Kidney (tissue), 14 donors: ENCODE results near the gene FNTB. TPM values are rescaled to one million over a fixed set of nuclear protein-coding genes. Genes with fewer than 3 reads are reported as not detected.

Experiments used
- DNase-seq, 5 donors: peaks; one replicate each; pipeline ENCODE4 v3.0.0-alpha.2; 2013 to 2020
- FAIRE-seq: peaks from 2 replicates; lab custom pipeline; 2012; peaks lifted over from hg19 to GRCh38; lab: Jason Lieb, UNC
- H3K27ac ChIP-seq, 2 donors: one replicate each; pipeline ENCODE4 v1.7.0; 2013; ENCODE audit warnings: low read depth in 2 of 2, low read length in 2 of 2, inconsistent platforms in 1 of 2
- H3K27me3 ChIP-seq: one replicate; pipeline ENCODE4 v1.7.1; 2013; ENCODE audit warnings: low read length, inconsistent platforms; ENCODE audit not compliant: control insufficient read depth, insufficient read depth
- H3K36me3 ChIP-seq, 3 donors: one replicate each; pipeline versions ENCODE4 v1.7.0 to v1.7.1; 2013; ENCODE audit warnings: low read length in 3 of 3, control low read depth in 1 of 3, inconsistent platforms in 1 of 3; ENCODE audit not compliant: insufficient read depth in 3 of 3, control insufficient read depth in 2 of 3
- H3K4me1 ChIP-seq, 3 donors: one replicate each; pipeline versions ENCODE4 v1.7.0 to v1.7.1; 2013; ENCODE audit warnings: low read length in 3 of 3, inconsistent platforms in 1 of 3, low read depth in 1 of 3; ENCODE audit not compliant: control insufficient read depth in 2 of 3, insufficient read depth in 2 of 3
- H3K4me3 ChIP-seq, 3 donors: one replicate each; pipeline versions ENCODE4 v1.7.0 to v1.8.1; 2013; ENCODE audit warnings: low read length in 3 of 3, control low read depth in 1 of 3, inconsistent platforms in 1 of 3
- H3K9ac ChIP-seq, 3 donors: one replicate each; pipeline versions ENCODE4 v1.7.0 to v1.7.1; 2013; ENCODE audit warnings: low read length in 3 of 3, control low read depth in 1 of 3, inconsistent platforms in 1 of 3
- H3K9me3 ChIP-seq, 3 donors: one replicate each; pipeline versions ENCODE4 v1.7.0 to v1.7.1; 2013; ENCODE audit warnings: low read length in 3 of 3, control low read depth in 1 of 3, inconsistent platforms in 1 of 3; ENCODE audit not compliant: control insufficient read depth in 2 of 3, insufficient read depth in 1 of 3
- intact Hi-C: fragments of 100-400 bp; cut with DNase I; formaldehyde crosslinking; loops from one replicate; pipeline ENCODE4 v1.11.1; 2022
- polyA plus RNA-seq: library from polyadenylated mRNA; stranded (reverse); fragments of 350-450 nt; fragmentation: Illumina TruSeq; extraction: RNeasy Lipid Tissue Mini Kit (QIAGEN cat#74804); gene quantifications from one replicate; pipeline ENCODE4 v1.2.3, GENCODE V29; 2014; ENCODE audit warnings: low read depth, low replicate concordance; ENCODE audit not compliant: insufficient read depth
- total RNA-seq: library from RNA; stranded (reverse); fragmentation: NEBNext Ultra II Directional; extraction: Animal tissue kit (Norgen Biotek cat#: 25700); gene quantifications from one replicate; pipeline ENCODE4 v1.2.1, GENCODE V29; 2021
- TF ChIP-seq, protein P1 (sequence below): IDR thresholded peaks from 3 replicates; pipeline ENCODE4 v1.5.1; 2012; ENCODE audit warnings: mild to moderate bottlenecking, moderate library complexity, borderline replicate concordance; ENCODE audit not compliant: insufficient read depth; ENCODE audit errors: extremely low read depth
- donor health status: control.
- donor health status: control.
- donor health status: control.
- donor health status: control.
- donor health status: control.
- donor health status: DM: yes; HTN: yes; CAD: no.
- donor health status: Normal renal cell carcinoma (clear cell type).

FNTB gene
- total and polyA plus RNA-seq, 2 donors from 2014 or later = 13.6 to 15.0 TPM

DNA sequence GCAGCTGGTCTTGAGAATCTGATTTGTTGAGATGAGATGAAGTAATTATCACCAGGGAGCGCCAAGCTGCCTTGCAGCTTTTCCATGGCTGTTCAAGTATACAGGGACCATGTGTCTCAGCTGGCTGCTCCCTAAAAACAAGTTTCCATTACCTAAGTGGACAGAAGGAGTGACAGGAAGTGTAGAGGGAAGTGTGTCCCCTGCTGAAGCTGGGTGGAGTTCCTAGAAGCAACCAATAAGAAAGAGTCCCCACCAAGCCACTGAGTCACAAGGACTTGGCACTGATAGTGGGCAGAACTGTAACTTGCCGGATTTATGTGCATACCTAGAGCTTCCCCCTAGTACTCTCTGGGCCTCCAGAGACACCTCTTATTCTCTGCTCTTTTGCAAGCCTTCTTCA is 42.7 kb upstream of the FNTB start:
- intact Hi-C loops = no loop called here
- TF ChIP-seq, protein P1, sequence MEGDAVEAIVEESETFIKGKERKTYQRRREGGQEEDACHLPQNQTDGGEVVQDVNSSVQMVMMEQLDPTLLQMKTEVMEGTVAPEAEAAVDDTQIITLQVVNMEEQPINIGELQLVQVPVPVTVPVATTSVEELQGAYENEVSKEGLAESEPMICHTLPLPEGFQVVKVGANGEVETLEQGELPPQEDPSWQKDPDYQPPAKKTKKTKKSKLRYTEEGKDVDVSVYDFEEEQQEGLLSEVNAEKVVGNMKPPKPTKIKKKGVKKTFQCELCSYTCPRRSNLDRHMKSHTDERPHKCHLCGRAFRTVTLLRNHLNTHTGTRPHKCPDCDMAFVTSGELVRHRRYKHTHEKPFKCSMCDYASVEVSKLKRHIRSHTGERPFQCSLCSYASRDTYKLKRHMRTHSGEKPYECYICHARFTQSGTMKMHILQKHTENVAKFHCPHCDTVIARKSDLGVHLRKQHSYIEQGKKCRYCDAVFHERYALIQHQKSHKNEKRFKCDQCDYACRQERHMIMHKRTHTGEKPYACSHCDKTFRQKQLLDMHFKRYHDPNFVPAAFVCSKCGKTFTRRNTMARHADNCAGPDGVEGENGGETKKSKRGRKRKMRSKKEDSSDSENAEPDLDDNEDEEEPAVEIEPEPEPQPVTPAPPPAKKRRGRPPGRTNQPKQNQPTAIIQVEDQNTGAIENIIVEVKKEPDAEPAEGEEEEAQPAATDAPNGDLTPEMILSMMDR = no peak
- H3K27ac ChIP-seq = no peak overlapping the region
- no peak overlapping the region for H3K9ac ChIP-seq
- no peak overlapping the region for H3K4me3 ChIP-seq
- no peak for FAIRE-seq
- no peaks in the 10 kb centered on the region for H3K27me3 ChIP-seq
- H3K36me3 ChIP-seq = peaks cover 0 to 4% (median 0%) of the 10 kb centered on the region in 3 donors
- H3K9me3 ChIP-seq = no peaks in the 10 kb centered on the region
- peak in 1 of 5 donors; percentile 7 for DNase-seq
- H3K4me1 ChIP-seq = peaks cover 0 to 14% (median 11%) of the 10 kb centered on the region in 3 donors

DNA sequence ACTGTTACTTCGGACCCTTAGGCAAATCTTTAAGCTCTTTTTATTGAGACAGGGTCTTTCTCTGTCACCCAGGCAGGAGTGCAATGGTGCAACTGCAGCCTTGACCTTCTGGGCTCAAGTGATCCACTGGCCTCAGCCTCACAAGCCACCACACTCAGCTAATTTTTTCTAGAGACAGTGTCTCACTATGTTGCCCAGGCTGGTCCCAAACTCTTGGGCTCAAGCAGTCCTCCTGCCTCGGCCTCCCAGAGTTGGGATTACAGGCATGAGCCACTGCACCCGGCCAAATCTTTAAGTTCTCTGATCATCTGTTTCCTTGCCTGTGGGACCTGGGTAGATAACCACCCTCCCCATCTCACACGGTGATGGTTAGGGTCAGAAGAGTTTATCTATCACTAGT is 41.8 kb upstream of the FNTB start:
- Histone ChIP-seq H3K4me3 (no peak overlapping the region), H3K9me3 (no peaks in the 10 kb centered on the region), H3K36me3 (peaks cover 0 to 4% (median 1%) of the 10 kb centered on the region in 3 donors), H3K27me3 (no peaks in the 10 kb centered on the region), H3K27ac (no peak overlapping the region), H3K4me1 (peaks cover 0 to 8% (median 4%) of the 10 kb centered on the region in 3 donors), H3K9ac (no peak overlapping the region)
- peak in 1 of 5 donors; percentile 12 for DNase-seq
- FAIRE-seq = no peak
- TF ChIP-seq, protein P1 = no peak
- intact Hi-C loops = no loop called here

DNA sequence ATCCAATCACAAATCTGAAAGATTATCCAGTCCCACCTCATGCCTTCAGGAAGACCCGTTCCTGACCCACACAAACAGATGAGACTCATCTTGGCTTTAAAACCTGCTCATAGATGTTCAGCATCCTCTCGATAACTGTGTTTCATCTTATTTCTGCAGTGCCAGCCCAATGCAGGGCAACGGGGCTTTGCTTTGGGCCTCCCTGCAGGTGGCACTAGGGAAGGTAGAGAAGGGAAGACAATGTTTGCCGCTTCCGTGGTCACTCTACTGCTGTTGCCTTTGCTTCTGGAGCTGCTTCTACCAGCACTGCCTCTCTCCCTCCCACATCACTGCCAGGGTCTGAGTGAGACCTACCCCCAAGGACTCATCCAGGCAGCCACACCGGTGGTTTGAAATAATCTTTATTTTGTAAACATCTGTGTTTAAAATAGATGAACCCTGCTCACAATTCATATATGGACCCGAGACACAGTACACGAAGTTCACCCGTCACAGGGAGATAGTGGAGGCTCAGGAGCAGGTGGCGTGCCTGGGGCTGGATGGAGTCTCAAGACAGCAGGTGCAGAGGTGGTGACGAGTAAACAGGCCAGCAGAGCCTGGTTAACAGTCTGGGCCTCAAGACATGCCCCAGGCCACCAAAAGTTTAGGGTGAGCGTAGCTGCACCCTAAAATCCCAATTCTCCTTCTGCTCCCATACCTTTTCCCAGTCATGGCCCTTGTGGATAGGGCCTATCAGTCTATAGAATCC is 41.1 kb upstream of the FNTB start:
- TF ChIP-seq, protein P1 = no peak
- Histone ChIP-seq H3K9me3 (no peaks in the 10 kb centered on the region), H3K36me3 (peaks cover 0 to 5% (median 4%) of the 10 kb centered on the region in 3 donors), H3K4me1 (peaks cover 0 to 4% (median under 1%) of the 10 kb centered on the region in 3 donors), H3K4me3 (no peak overlapping the region), H3K9ac (no peak overlapping the region), H3K27ac (no peak overlapping the region), H3K27me3 (no peaks in the 10 kb centered on the region)
- intact Hi-C loops = no loop called here
- DNase-seq = peak in 1 of 5 donors; percentile 4
- FAIRE-seq = no peak
